Activated T-cell treated with anti-CD3 and anti-CD28 coated beads, Interleukin-2, amount 50 U/mL, for 48 hours (primary cell): ENCODE data around the gene CAVIN4.
A peak's percentile ranks its signal among the peaks of the same experiment; 100 is the strongest.

ENCODE experiments used
- DNase-seq, 2 experiments: peaks; one replicate each; pipeline ENCODE4 v3.0.0-alpha.2; 2020

Gene CAVIN4

DNA sequence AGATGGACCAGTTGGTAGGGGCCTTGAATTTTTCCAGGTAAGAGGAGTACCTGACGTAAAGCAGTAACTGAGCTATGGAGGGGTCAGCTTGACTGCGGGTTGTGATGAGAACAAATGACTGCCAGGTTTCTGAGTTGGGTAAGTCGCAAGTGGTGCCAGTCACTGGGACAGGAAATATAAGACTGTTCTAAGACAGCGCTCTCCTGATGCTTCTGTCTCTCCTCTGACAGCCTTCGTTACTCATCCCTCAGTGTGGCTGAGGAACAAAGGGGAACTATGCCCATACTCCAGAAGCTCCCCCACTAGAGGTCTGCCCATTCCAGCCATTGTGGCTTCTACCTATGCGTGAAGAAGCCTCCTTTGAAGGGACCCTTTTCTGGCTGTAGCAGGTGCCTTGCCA lies 13.3 kb downstream of the CAVIN4 start:
- no peak for DNase-seq

DNA sequence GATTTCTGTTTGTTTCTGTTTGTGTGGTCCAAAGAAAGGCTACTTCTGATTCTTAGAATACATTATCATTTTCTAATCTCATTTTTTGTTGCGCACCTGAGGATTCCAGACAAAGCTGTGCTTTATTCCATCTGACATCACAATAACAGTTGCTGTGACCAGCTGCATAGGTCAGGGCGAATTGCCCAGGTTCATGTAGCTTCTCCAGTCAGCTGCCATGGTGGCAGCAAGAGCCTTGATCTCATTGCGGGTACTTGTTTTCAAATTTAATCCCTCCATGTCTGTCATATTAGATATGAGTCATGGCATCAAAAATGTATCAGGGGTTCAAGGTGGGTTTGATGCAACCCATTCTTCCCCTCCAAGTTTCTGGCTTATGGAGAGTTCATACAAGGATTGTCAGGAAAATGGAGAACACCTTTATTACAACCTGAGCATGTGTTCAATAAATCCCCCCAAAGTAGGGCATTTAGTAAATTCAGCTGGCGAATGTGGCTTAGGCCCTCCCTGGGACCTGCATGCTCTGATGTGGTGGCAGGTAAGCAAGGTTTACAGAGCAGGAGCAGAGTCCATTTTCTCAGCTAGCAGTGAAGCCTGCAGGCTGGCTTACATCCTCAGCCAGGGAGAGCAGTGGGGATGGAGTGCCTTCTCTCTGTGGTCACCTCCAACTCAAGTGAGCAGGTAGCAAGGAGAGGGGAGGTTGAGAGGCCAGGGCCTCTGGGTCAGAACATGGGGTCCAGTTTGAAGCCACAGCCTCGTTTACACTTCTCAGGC lies 13.9 kb downstream of the CAVIN4 start:
- no peak for DNase-seq

GRCh38 chr9:100595391-100596199 lies 17.7 kb downstream of the CAVIN4 start:
- DNase-seq = peak in 1 of 2 experiments; percentile 26

GRCh38 chr9:100597236-100597635 lies 19.4 kb downstream of the CAVIN4 start:
- no peak for DNase-seq

DNA sequence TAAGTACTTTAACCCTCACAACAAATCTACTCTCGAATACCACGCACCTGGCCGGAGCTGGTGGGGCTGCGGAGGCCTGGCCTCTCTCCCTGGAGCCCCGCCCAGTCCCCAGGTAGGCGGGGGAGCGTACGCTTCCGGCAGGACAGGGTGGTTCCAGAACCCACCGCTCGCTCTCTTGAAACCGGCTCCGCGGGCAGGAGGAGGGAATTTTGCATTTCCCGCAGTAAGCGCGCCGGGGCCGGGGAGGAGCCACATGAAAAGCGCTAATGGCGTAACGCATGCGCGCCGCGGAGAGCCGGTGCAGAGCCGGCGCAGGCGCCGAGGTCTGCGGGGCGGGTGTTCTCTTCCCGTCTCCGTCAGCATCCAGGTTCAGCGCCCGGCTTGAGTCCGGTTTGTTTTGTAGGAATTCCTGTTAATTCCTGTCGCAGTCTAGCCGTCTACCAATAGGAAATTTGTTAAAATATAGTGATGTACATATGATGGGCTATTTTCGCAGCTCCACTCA lies 20.8 kb downstream of the CAVIN4 start:
- DNase-seq = peak; percentile 82 to 87

- DNase-seq = no peak
These were observed 22.7 kb downstream of the CAVIN4 start for GRCh38 chr9:100600521-100601079.

- peak; percentile 48 to 51 for DNase-seq
These were observed 23.3 kb downstream of the CAVIN4 start for GRCh38 chr9:100601216-100601615.

- DNase-seq = no peak
These were observed 24.5 kb downstream of the CAVIN4 start for GRCh38 chr9:100602342-100602801.

GRCh38 chr9:100605405-100605804 lies 27.5 kb downstream of the CAVIN4 start:
- DNase-seq = no peak

DNA sequence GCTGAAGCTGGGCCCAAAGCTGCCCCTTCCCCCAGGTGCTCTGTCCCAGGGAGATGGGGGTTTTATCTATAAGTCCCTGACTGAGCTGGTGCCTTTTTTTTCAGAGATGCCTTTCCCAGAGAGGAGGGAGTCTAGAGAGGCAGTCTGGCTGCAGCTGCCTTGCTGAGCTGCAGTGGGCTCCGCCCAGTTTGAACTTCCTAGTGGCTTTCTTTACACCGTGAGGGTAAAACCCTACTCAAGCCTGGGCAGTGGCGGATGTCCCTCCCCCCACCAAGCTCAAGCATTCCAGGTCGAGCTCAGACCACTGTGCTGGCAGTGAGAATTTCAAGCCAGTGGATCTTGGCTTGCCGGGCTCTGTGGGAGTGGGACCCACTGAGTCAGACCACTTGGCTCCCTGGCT lies 41.3 kb downstream of the CAVIN4 start:
- no peak for DNase-seq

DNA sequence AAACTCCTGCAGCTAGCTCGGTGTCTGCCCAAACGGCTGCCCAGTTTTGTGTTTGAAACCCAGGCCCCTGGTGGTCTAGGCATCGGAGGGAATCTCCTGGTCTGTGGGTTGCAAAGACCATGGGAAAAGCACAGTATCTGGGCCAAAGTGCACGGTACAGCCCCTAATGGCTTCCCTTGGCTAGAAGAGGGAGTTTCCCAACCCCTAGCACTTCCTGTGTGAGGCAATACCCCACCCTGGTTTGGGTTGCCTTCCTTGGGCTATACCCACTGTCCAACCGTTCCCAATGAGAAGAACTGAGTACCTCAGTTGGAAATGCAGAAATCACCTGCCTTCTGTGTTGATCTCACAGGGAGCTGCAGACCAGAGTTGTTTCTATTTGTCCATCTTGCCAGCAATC lies 41.8 kb downstream of the CAVIN4 start:
- DNase-seq = no peak

GRCh38 chr9:100623969-100624368 lies 46.1 kb downstream of the CAVIN4 start:
- no peak for DNase-seq

GRCh38 chr9:100626949-100627348 lies 49.1 kb downstream of the CAVIN4 start:
- DNase-seq = no peak

- DNase-seq = no peak
These were observed 59.9 kb downstream of the CAVIN4 start for GRCh38 chr9:100637787-100638186.
